ENCODE measurements around the gene UNKL. TPM values are rescaled to one million over a fixed set of nuclear protein-coding genes. Genes with fewer than 3 reads are reported as not detected.
A peak's percentile ranks its signal among the peaks of the same experiment; 100 is the strongest.

UNKL gene
- total and polyA plus RNA-seq, 7 donors, result 17.3 to 58.7 (median 32.6) TPM

- intact Hi-C loops (cut with DNase I), result no loop called here
- Histone ChIP-seq H3K27me3 (ENCODE audit: insufficient read depth in 3 of 3, low read length in 2 of 3) (no peaks in the 10 kb centered on the region), H3K27ac (no peak overlapping the region), H3K4me1 (no peaks in the 10 kb centered on the region), H3K9me3 (no peaks in the 10 kb centered on the region), H3K36me3 (ENCODE audit: insufficient read depth in 1 of 2, low read depth in 1 of 2) (peaks cover 4 to 53% of the 10 kb centered on the region in 2 donors), H3K4me3 (no peak overlapping the region)
- ATAC-seq (no peak), DNase-seq (no peak)
- 78 to 87% (median 84%) methylated on average over 15 of the region's 15 CpGs for WGBS, 3 donors
- TF ChIP-seq CTCF (IDR thresholded peaks at IDR 0.05), result no peak
Observed at GRCh38 chr16:1325261-1325660, 89.2 kb downstream of the UNKL start.

GRCh38 chr16:1324286-1324826 lies 90.1 kb downstream of the UNKL start:
- DNase-seq (no peak), ATAC-seq (peak in 1 of 4 donors; percentile 7)
- no peak for TF ChIP-seq CTCF (IDR thresholded peaks at IDR 0.05)
- intact Hi-C loops (cut with DNase I), result no loop called here
- H3K9me3 ChIP-seq, result no peaks in the 10 kb centered on the region
- H3K36me3 ChIP-seq (ENCODE audit: insufficient read depth in 1 of 2, low read depth in 1 of 2), result peaks cover 9 to 62% of the 10 kb centered on the region in 2 donors
- no peak overlapping the region for H3K4me3 ChIP-seq
- no peaks in the 10 kb centered on the region for H3K27me3 ChIP-seq (ENCODE audit: insufficient read depth in 3 of 3, low read length in 2 of 3)
- WGBS, 3 donors, result 82 to 83% (median 83%) methylated on average over 22 of the region's 22 CpGs
- H3K4me1 ChIP-seq, result no peaks in the 10 kb centered on the region
- no peak overlapping the region for H3K27ac ChIP-seq

GRCh38 chr16:1323296-1324239 lies 90.9 kb downstream of the UNKL start:
- no peak for TF ChIP-seq CTCF (IDR thresholded peaks at IDR 0.05)
- Histone ChIP-seq H3K9me3 (no peaks in the 10 kb centered on the region), H3K4me3 (no peak overlapping the region), H3K27ac (no peak overlapping the region), H3K36me3 (ENCODE audit: insufficient read depth in 1 of 2, low read depth in 1 of 2) (peaks cover 9 to 70% of the 10 kb centered on the region in 2 donors), H3K27me3 (ENCODE audit: insufficient read depth in 3 of 3, low read length in 2 of 3) (no peaks in the 10 kb centered on the region), H3K4me1 (no peaks in the 10 kb centered on the region)
- intact Hi-C loops (cut with DNase I), result no loop called here
- 81 to 84% (median 82%) methylated on average over 30 to 35 of the region's 35 CpGs for WGBS, 3 donors
- ATAC-seq (no peak), DNase-seq (no peak)

GRCh38 chr16:1322407-1322806 lies 92.1 kb downstream of the UNKL start:
- peaks cover 14 to 82% of the 10 kb centered on the region in 2 donors for H3K36me3 ChIP-seq (ENCODE audit: insufficient read depth in 1 of 2, low read depth in 1 of 2)
- 96 to 97% (median 96%) methylated on average over 8 of the region's 8 CpGs for WGBS, 3 donors

More at GRCh38 chr16:1322407-1322806, 92.1 kb downstream of the UNKL start:
- Histone ChIP-seq H3K27ac (no peak overlapping the region), H3K27me3 (ENCODE audit: insufficient read depth in 3 of 3, low read length in 2 of 3) (no peaks in the 10 kb centered on the region), H3K4me1 (no peaks in the 10 kb centered on the region), H3K4me3 (no peak overlapping the region), H3K9me3 (no peaks in the 10 kb centered on the region)
- intact Hi-C loops (cut with DNase I), result no loop called here
- ATAC-seq (no peak), DNase-seq (no peak)
- no peak for TF ChIP-seq CTCF (IDR thresholded peaks at IDR 0.05)

Data from psoas muscle (tissue), 8 donors.